ENCODE results near the gene AP2A2.

- TF ChIP-seq CTCF (IDR thresholded peaks at IDR 0.05 in 4 of 5, conservative IDR thresholded peaks at IDR 0.05 in 1 of 5) (no peak), POLR2A (IDR thresholded peaks at IDR 0.05) (no peak)
Observed at GRCh38 chr11:999009-999408, 73.3 kb downstream of the AP2A2 start.
